HG03139 (cell line): ENCODE results near the gene CNPY2.
"Not testable (repeated sequence)": the region's sequence is repeated elsewhere in the genome, so short reads cannot be mapped to it uniquely, and the experiment has no call there.

ENCODE experiments used
- ATAC-seq: cut with Tn5 transposase; IDR thresholded peaks from one replicate; pipeline ENCODE4 v1.9.1; 2021; ENCODE audit not compliant: unreplicated experiment

CNPY2 gene

GRCh38 chr12:56298828-56299227 lies 17.0 kb downstream of the CNPY2 start:
- ATAC-seq, result no peak

- ATAC-seq, result no peak
Measured at GRCh38 chr12:56297400-56297799, 18.4 kb downstream of the CNPY2 start.

GRCh38 chr12:56296295-56296694 lies 19.5 kb downstream of the CNPY2 start:
- no peak for ATAC-seq

GRCh38 chr12:56293795-56294194 lies 22.0 kb downstream of the CNPY2 start:
- ATAC-seq, result no peak

GRCh38 chr12:56288705-56289387 lies 26.9 kb downstream of the CNPY2 start:
- no peak for ATAC-seq

- ATAC-seq, result no peak
Measured at GRCh38 chr12:56286044-56286830, 29.6 kb downstream of the CNPY2 start.

- ATAC-seq, result not testable (repeated sequence)
Measured at GRCh38 chr12:56284263-56284662, 31.5 kb downstream of the CNPY2 start.

- no peak for ATAC-seq
Measured at GRCh38 chr12:56282579-56282978, 33.2 kb downstream of the CNPY2 start.

- ATAC-seq, result no peak
Measured at GRCh38 chr12:56282030-56282429, 33.8 kb downstream of the CNPY2 start.

- ATAC-seq, result no peak
Measured at GRCh38 chr12:56280849-56281248, 34.9 kb downstream of the CNPY2 start.

GRCh38 chr12:56278905-56279304 lies 36.9 kb downstream of the CNPY2 start:
- no peak for ATAC-seq

- ATAC-seq, result no peak
Measured at GRCh38 chr12:56274299-56274698, 41.5 kb downstream of the CNPY2 start.

- ATAC-seq, result not testable (repeated sequence)
Measured at GRCh38 chr12:56272468-56272867, 43.3 kb downstream of the CNPY2 start.

- ATAC-seq, result no peak
Measured at GRCh38 chr12:56271031-56271430, 44.8 kb downstream of the CNPY2 start.

GRCh38 chr12:56267443-56268071 lies 48.2 kb downstream of the CNPY2 start:
- peak; percentile 13 for ATAC-seq

- peak; percentile 84 for ATAC-seq
Measured at GRCh38 chr12:56266693-56267442, 48.9 kb downstream of the CNPY2 start, which contains the start of gene COQ10A. COQ10A (plus strand) TSS chr12:56266942; CDS start chr12:56267119, 177 bp downstream.

- not testable (repeated sequence) for ATAC-seq
Measured at GRCh38 chr12:56266068-56266692, 49.6 kb downstream of the CNPY2 start.

- not testable (repeated sequence) for ATAC-seq
Measured at GRCh38 chr12:56262955-56263354, 52.8 kb downstream of the CNPY2 start.

- no peak for ATAC-seq
Measured at GRCh38 chr12:56261503-56262232, 54.1 kb downstream of the CNPY2 start.

- no peak for ATAC-seq
Measured at GRCh38 chr12:56260921-56261320, 54.9 kb downstream of the CNPY2 start.
